Activated CD8-positive, alpha-beta memory T cell treated with anti-CD3 and anti-CD28 coated beads, Interleukin-2, amount 50 U/mL, for 4 hours (primary cell): ENCODE data around the gene HDAC4.

ENCODE experiments used
- DNase-seq: peaks from one replicate; pipeline ENCODE4 v3.0.0-alpha.2; 2020

The HDAC4 gene

DNA sequence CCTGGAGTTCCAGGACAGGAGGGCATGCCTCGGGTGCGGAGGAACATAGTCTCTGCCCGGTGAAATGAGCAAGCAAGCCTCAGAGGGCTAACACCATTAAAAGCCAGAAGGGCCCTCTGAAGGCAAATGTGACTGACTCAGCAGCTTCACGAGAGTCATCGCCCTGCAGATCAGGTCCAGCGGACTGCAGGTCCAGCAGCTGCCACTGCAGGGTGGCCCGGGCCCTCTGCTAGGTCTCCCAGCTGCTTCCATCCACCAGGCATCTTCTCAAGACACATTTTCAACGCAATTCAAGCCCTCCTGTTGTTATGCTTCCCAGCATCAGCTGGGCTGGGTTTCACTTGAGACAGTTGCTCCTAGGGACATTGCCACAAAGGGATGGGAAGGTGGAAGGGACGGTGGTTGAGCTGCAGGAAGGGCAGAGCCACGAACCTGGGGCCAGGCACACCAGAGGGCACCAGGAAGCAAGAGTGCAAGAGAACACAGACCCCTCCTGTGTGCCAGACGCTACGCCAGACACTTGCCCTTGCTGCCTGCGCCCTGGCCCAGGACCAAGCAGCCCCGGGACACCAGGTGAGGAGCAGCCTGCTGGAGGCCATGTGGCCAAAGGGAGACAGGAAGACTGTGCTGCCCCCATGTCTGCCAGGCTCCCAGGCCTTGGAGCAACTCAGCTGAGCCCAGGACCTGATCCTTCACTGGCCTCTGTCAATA lies 173.0 kb downstream of the HDAC4 start:
- DNase-seq = no peak

DNA sequence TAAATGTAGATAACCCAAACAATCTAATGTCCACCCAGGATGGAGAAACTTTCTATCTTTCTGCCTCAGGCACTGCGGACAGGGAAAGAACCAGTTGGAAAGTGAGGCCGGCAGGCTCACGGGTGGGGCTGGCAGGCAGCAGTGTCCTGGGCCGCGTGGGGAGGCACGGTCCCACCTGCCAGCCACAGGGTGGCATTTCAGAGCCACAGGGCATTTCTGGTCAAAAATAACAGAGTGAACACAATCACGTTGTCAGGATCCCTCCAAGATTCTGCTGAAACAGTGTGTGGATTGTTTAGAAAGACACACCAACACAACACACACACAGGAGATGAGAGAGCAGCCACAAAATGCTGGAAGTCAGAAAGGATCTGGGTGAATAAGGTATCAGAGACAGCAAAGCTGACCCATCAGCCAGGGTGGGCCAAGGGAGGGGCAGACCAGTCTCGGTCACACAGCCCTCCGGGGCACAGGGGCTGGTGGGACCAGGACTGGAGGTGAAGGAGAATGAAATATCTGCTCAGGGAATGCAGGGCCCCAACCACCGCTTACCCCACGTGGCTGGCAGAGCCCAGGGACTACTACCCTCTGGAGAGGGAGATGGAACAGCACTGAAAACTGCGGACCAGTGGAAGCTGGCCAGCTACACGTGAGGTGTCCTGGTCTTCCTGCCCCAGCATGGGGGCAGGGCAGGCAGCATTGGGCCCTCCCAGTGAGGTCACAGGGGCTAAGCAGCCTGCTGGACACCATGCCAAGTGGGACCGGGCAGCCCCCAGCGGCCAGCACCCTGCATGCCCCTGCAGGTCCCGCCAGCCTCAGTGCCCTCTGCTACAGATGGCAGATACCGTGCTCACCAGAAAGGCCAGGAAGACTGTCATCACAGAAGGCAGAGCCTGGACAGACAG lies 173.9 kb downstream of the HDAC4 start:
- no peak for DNase-seq

DNA sequence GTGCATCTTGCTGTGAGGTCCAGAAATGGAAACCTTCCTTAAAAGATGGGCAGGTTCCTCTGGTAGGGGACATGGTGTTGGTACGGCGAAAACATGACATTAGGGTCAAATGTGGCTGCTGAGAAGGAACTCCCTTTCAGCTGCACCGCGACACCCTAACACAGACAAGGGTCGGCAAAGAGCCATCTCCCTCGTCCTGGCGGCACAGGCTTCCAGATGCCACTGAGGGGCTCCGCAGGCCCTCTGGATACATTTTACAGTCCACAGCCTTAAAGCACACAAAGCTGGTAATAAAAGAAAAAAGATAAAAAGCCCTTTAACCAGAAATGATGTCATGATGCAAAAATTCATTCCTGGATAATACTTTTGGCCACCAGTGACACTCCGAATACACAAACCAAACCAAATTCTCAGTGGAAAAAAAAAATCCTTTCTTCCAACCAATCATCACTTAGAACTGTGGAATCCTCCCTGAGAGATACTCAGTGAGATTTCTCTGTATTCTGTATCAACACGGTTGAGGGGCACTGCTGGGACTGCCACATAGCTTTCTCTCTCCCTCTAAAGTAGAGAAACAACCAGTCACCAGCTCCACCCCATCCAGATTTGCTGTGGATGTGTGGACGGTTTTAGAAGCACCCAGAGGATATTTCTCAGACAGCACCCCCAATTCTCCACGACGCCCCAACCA lies 174.8 kb downstream of the HDAC4 start:
- no peak for DNase-seq

DNA sequence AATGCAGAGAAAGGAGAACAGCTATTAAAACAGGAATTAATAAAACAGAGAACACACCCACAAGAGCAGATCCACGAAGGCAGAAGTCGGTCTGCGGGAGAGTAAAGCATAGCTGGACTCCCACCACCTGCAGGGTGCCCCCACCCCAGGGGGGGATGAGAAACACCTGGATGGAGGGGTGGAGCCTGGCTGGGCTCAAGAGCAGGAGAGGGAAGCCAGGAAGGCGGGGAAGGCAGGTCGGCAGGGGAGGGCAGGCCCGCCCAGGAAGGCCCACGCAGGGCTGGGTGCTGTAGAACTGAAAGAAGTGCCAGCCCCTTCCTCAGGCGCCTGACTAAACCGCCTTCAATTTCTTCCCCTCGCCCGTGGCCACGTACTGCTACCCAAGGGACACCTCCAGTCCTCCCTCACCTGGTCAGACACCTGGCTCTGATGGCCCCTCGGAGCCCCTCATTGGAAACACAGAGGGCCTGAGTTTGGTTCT lies 175.4 kb downstream of the HDAC4 start:
- no peak for DNase-seq

DNA sequence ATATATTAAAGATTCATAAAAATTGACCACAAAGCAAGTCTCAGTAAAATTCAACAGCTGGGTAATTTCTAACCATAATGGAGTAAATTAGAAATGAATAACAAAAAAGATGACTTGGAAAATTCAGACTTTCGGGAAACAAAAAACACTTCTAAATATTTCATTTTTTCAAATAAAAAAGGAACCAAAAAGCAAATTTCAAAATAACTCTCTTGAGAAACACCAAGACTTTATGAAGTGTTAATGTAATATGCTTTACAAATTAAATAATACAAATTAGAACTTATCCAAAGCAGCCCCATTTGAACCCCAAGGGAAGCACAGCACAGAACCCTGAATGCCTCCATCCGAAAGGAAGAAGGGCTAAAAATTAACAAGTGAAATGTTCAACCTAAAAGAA lies 175.9 kb downstream of the HDAC4 start:
- no peak for DNase-seq

DNA sequence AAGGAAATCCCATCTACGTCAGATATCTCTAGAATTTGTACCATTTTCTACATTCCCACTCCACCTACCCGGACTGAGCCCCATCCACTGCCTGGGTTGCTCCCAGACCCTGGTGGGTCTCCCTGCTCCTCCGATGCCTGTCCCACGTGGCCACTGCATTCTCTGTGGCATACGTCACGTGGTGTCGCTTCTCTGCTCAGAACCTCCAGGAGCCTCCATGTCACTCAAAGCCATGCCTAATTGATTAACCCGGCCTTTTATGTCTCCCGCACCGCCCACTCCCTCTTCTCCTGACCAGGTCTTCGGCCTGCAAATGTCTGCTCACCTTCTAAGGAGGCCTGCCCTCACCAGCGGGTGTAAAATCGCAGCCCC lies 176.6 kb downstream of the HDAC4 start:
- DNase-seq = no peak

DNA sequence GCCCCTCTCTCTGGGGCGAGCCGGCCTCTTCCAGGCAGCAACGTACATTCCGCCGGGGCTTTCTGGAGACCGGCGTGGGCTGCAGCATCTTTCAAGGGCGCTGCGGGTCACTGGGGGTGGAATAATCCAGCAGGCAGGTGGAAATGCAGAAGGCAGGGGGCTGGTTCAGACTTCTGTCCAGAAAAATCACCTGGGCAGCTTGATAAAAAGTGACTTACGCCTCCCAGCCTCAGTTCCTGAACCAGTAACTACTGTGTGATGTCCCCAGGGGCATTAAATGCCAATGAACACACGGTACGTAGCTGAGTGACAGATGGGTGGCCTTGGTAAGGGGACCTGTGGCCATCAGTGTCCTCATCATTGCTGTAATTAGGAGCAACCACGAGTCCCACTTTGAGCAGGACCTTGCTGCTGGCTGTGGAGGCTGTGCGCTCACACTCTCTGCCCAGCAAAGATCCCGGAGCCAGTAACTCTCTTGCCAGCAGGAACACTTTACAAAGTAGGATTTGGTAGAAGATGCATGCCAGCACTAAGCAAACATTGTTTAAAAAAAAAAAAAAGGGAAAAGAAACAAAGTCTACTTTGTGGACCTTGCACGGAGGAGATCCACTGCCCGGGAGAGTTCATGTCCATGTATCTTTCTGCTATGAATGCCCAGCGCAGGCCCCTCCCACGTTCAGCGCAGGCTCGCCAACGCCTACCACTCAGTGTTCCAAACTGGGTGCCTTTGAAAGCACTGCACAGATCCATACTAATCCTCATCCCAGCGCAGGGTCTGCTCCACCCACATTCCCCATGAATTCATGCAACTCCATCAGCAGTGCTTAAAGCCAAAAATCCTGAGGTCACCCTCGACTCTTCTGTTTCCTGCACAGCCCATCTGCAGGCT lies 177.3 kb downstream of the HDAC4 start:
- no peak for DNase-seq

DNA sequence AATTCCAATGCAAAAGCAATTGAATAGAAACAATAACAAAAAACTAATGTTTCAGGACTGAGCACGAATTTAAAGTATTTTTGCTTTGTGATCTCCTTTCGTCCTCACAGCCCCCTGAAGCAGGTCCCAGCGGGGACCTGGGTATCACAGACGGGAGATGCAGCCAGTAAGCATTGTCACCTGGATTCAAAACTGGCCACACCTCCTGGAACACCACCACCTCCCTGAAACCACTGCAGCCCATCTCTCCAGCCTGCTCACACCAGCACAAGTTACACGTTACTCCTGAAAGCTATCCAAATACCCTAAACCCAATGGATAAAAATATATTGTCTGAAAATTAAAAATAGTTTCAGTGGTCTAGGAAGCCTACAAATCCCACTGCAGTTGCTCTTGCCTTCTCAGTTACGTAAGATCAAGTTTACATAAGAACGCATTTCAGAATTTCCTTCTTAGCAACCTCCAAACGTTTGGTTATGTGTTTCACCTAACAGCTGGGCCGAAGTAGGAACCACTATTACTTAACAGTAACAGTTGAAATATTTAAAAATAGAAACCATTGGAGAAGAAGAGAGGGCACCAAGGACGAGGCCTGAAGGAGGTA lies 178.0 kb downstream of the HDAC4 start:
- no peak for DNase-seq

DNA sequence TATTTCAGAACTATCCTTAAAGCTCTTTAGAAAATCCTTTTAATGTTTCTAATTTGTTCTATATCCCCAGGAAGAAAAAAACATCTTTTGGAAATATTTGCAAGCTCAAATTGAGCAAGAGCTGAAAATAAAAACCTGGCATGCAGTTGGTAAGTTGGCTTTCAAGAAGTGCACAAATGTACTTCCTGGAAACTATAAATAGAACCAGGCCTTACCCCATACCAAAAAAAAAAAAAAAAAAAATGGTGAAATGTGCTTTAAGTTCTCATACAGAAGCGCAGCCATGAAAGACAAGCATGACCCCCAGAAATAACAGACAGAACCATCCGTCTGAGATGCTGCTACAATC lies 178.5 kb downstream of the HDAC4 start:
- no peak for DNase-seq

DNA sequence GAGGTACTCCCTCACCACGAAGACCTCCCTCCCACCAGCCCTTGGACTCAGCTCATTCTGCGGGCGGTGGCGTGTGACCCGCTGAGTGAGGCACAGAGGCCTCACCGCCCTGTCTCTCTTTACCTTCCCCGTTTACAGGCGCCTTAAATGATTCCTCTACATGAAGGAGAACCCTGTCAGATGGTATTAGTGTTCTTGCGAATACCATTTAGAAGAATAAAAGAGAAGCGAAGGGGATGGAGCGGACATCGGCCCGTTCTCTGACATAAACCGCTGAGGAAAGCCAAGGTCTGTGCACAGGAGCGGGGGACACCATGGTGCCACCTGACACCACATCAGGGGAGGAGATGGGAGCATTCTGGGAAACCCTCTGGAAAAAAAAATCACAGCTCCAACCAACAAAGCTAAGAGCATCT lies 179.8 kb downstream of the HDAC4 start:
- no peak for DNase-seq

DNA sequence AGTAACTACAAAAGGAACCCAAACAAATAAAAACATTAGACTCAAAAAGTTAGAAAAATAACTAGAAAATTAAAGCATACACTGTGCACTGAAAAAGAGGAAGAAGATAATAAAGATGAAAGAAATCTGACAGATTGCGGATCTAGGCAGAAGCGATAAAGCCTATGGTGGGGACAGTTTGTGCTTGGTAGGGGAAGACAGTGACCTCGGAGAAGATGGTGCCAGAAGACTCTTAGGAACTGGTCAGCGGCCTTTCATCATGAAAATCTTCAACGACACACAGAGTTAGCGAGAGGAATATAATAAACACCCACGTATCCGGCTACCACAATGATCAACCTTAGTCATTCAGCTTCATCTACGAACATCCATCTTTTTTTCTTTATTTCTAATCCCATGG lies 180.5 kb downstream of the HDAC4 start:
- no peak for DNase-seq

DNA sequence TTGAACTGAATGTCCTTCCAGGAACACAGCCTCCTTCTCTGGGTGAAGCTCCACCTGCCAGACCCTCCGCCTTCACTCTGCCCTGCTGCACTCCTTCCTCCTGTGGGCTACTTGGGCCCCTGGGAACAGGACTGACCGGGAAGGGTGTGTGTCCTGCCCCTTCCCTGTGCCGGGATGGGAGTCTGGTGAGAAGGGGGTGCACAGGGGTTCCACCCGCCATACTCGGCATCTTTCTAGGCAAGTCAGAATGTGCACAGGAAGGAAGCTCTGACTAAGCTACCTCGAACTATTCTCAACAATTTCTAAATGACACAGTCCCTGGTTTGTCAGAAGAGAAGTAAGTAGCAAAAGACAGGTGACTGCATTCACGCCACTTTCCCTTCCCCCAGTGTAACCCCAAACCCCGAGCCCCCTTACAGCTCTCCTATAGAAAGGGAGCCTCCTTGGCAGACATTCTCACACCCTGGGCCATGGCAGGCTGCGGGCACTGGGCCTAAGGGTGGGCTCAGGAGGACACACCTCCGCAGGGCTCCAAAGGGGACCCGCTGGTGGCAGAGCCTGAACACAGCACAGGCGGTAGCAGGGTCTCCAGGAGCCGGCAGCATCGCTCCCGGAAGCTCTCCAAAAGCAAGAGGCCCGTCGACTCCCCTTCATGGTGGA lies 184.1 kb downstream of the HDAC4 start:
- no peak for DNase-seq

DNA sequence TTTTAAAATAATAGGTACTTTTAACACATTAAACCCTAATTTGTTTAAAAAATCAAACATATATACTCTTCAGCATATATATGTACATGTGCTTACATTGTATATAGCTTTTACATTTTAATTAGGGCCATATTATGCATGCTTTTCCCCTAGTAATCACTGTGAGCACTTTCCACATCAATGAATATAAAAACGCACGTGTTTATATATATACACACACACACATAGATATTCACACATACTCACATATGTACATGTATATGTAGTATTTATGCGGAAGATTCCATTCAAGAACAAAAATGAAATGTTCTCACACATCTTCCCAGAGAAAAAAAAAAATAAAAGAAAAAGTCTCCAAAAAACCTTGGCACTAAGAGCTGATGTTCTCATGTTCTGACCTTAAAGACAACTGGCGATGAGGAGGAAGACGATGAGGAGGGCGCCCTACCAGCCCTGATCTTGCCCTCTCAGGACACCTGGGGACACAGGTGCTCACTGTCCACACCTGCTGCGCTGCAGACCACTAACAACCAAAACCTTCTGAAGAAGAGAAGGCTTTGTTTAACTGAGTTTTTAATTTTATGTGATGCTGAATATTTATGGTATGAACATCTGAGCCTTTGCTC lies 184.7 kb downstream of the HDAC4 start:
- no peak for DNase-seq

DNA sequence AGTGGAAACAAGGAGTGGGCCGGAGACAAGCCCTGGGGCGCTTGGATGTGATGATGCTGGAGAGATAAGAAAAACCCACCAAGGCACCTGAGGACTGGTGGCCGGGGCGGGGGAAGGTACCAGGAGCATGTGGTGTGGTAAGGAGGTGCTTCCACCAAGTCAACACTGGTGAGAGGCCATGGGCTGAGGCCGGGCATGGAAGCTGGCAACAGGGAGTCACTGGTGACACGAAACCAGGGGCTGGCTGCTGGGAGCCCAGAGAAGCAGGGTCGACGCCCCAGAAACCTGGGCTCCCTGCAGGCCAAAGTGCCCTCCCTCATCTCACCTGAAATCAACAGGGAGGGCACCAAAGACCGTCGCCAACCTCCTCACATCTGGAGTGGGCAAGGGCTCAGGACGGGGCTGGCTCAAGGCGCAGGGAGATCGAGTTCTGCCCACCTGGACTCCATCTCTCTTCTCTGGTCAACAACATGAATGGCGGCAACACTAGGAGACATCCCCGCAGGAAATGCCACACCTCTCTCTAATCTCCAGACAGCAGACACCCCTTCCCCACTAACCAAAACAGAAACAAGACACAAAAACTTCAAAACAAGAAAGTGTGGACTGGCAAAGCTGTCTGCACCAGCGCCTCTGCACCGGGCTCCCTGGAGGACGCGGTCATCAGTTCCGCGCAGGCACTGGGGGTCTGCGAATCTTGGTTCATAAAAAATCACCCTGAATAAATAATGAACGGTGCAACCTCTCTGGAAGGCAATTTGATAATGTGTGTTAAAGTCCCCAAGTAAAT lies 185.5 kb downstream of the HDAC4 start:
- DNase-seq = no peak

DNA sequence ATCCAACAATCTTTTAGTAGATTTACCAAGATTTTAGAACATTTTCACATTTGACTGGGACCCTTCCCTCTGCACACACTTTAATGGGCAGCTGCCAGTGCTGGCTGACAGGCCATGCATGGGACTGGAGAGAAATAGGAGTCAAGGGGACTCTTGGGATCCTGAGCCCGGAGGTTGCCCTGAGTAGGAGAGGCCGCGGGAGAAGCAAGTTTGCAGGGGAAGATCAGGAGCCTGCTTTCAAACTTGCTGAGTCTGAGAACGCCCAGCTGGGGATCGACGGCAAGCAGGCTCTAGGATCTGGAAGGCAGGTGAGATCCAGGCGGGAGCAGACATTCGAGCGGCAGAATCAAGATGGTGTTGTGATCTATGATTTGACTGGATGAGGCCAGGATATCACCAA lies 186.1 kb downstream of the HDAC4 start:
- no peak for DNase-seq

DNA sequence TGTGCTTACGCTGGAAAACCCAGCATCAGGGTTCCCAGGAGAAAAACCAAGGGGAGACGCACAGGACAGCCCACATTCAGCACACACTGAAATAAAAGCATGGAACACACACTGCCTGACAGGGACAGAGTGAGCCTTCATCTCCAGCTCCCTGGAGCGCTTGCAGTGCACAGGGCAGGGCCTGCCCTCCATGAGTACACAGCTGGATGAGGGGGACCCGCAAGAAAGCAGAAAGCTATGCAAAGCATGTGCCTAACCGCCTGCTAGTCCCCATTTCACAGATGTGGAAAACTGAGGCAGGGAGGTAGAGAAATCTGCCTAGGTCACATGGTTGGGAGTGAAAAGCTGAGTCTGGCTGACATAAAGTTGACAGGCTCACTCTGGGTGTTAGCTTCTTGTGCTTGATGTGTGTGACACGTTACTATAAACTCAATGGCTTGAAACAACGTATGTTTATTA lies 187.1 kb downstream of the HDAC4 start:
- no peak for DNase-seq

DNA sequence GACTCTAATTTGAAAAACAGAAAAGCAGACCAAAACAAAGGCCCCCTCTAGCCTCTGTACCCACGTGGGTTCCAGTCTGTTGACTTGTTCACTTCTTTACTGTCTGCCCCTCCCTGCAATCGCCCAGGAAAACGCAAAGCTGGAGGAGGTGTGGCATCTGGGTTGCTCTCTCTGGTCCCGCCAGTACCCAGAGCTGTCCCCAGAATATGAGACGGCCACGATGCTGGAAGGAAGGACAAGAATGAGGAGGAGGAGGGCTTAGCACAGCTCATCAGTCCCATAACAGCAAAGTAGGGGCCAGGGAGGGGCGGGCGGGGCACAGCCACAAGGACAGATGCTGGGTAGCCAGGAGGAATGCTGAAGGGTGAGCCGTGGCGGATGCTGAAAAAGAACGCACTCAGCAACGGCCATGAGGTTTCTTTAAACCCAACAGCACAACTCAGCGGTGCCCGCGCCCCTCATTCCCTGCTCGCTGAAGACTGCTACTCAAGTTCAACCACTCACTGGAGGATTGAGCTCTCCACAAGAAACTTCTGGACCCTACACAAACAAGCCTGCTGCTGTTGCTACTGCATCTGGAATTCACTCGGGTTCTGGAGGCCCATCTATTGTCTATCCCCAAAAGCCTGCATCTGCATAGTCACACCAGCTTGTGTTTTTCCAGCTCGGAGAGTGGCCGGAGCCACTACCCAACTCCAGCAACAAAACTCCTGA lies 187.7 kb downstream of the HDAC4 start:
- DNase-seq = no peak

DNA sequence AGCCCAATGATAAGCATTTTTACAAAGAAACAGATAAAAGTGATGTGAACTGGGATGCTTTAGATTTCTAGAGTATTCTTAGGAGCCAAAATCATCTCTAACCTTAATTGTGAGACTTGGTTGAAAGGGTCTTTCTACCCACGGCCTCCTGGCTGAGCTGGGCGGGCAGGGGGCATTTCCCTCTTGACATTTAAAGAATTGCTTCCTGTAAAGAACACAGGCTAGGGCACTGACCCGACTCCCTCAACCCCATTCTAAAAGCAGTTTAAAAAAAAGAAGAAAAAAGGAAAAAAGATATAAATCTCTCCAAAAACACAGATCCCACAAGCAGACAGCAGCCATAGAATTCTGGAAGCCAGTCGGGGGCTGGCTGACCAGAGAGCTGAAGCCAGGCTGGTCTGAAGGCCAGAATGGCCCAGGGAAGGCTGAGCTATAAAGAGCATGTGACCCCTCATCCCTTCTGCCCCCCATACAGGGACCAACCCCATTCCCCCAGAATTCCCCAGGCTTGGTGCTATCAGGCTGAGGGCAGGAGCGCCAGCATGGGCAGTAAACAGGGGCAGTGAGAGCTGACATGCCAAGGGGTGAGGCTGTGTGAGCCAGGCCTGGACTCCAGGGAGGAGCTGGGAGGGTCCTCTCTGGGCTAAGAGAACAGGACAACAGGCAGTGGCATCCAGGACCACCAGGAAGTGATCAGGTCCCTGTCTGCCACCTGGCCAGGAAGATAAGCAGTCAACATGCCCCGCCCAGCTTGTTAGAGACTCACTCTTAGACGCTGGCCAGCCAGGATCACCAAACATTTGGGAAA lies 188.5 kb downstream of the HDAC4 start:
- no peak for DNase-seq
